Pons (tissue), 1 donor: Measurements from ENCODE around the gene MUC5B.
A peak's percentile ranks its signal among the peaks of the same experiment; 100 is the strongest.

Source experiments
- DNase-seq: peaks from one replicate; pipeline ENCODE4 v3.0.0-alpha.2; 2016; ENCODE audit warnings: low spot score

MUC5B gene

GRCh38 chr11:1267441-1268100 lies 44.7 kb downstream of the MUC5B start:
- DNase-seq = peak; percentile 45

- DNase-seq = peak; percentile 20
These were observed 47.1 kb downstream of the MUC5B start for GRCh38 chr11:1269957-1270356.

- DNase-seq = no peak
These were observed 47.6 kb downstream of the MUC5B start for GRCh38 chr11:1270476-1270875.

GRCh38 chr11:1271002-1271401 lies 48.1 kb downstream of the MUC5B start:
- no peak for DNase-seq

GRCh38 chr11:1271406-1271805 lies 48.5 kb downstream of the MUC5B start:
- no peak for DNase-seq

GRCh38 chr11:1271927-1272326 lies 49.1 kb downstream of the MUC5B start:
- no peak for DNase-seq

- DNase-seq = no peak
These were observed 49.7 kb downstream of the MUC5B start for GRCh38 chr11:1272531-1272930.

- DNase-seq = no peak
These were observed 51.6 kb downstream of the MUC5B start for GRCh38 chr11:1274501-1274900.

- no peak for DNase-seq
These were observed 52.2 kb downstream of the MUC5B start for GRCh38 chr11:1275021-1275420.

GRCh38 chr11:1276041-1276790 lies 53.4 kb downstream of the MUC5B start:
- no peak for DNase-seq

GRCh38 chr11:1276866-1277615 lies 54.2 kb downstream of the MUC5B start:
- no peak for DNase-seq

GRCh38 chr11:1277936-1278512 lies 55.2 kb downstream of the MUC5B start:
- DNase-seq = no peak

- DNase-seq = no peak
These were observed 56.2 kb downstream of the MUC5B start for GRCh38 chr11:1278766-1279673.

GRCh38 chr11:1279674-1280055 lies 56.8 kb downstream of the MUC5B start:
- DNase-seq = no peak

- DNase-seq = no peak
These were observed 57.5 kb downstream of the MUC5B start for GRCh38 chr11:1280116-1281035.

- no peak for DNase-seq
These were observed 58.6 kb downstream of the MUC5B start for GRCh38 chr11:1281326-1281973.

GRCh38 chr11:1281974-1282365 lies 59.1 kb downstream of the MUC5B start:
- no peak for DNase-seq

- DNase-seq = no peak
These were observed 60.2 kb downstream of the MUC5B start for GRCh38 chr11:1283091-1283511.

GRCh38 chr11:1283906-1284305 lies 61.0 kb downstream of the MUC5B start:
- DNase-seq = no peak

- no peak for DNase-seq
These were observed 62.5 kb downstream of the MUC5B start for GRCh38 chr11:1285316-1285744.
